Fibroblast of skin of left quadriceps (primary cell): Measurements from ENCODE around the gene DPF3.

ENCODE experiments used
- DNase-seq, 2 experiments: peaks; one replicate each; pipeline ENCODE4 v3.0.0-alpha.2; 2013; ENCODE audit warnings: low read depth in 2 of 2

The DPF3 gene

GRCh38 chr14:72682188-72682587 is 211.7 kb downstream of the DPF3 start:
- peak; percentile 76 to 77 for DNase-seq

GRCh38 chr14:72680853-72681640 is 212.9 kb downstream of the DPF3 start:
- DNase-seq: no peak

- DNase-seq: no peak
Observed at GRCh38 chr14:72679536-72680151, 214.3 kb downstream of the DPF3 start.

- DNase-seq: no peak
Observed at GRCh38 chr14:72679141-72679535, 214.8 kb downstream of the DPF3 start.

- DNase-seq: no peak
Observed at GRCh38 chr14:72678356-72678755, 215.5 kb downstream of the DPF3 start.

GRCh38 chr14:72677664-72678063 is 216.2 kb downstream of the DPF3 start:
- no peak for DNase-seq

- no peak for DNase-seq
Observed at GRCh38 chr14:72675126-72675525, 218.8 kb downstream of the DPF3 start.

GRCh38 chr14:72673179-72673578 is 220.7 kb downstream of the DPF3 start:
- no peak for DNase-seq

GRCh38 chr14:72666610-72667009 is 227.3 kb downstream of the DPF3 start:
- DNase-seq: peak; percentile 56 to 61

- DNase-seq: peak; percentile 95 to 96
Observed at GRCh38 chr14:72665259-72665658, 228.6 kb downstream of the DPF3 start.

- no peak for DNase-seq
Observed at GRCh38 chr14:72664651-72665050, 229.2 kb downstream of the DPF3 start.

GRCh38 chr14:72663956-72664650 is 229.8 kb downstream of the DPF3 start:
- no peak for DNase-seq

- no peak for DNase-seq
Observed at GRCh38 chr14:72663076-72663487, 230.8 kb downstream of the DPF3 start.

- no peak for DNase-seq
Observed at GRCh38 chr14:72662214-72662613, 231.7 kb downstream of the DPF3 start.

- no peak for DNase-seq
Observed at GRCh38 chr14:72657214-72657921, 236.5 kb downstream of the DPF3 start.

GRCh38 chr14:72653026-72653425 is 240.9 kb downstream of the DPF3 start:
- no peak for DNase-seq

GRCh38 chr14:72652179-72652578 is 241.7 kb downstream of the DPF3 start:
- peak; percentile 43 to 47 for DNase-seq

- no peak for DNase-seq
Observed at GRCh38 chr14:72651714-72652113, 242.2 kb downstream of the DPF3 start.

GRCh38 chr14:72651081-72651480 is 242.8 kb downstream of the DPF3 start:
- DNase-seq: no peak

GRCh38 chr14:72649603-72650227 is 244.2 kb downstream of the DPF3 start:
- DNase-seq: no peak

GRCh38 chr14:72647782-72648181 is 246.1 kb downstream of the DPF3 start:
- no peak for DNase-seq
